Esophagus muscularis mucosa (tissue), 4 donors: Measurements from ENCODE around the gene PIP5KL1. TPM values are rescaled to one million over a fixed set of nuclear protein-coding genes. Genes with fewer than 3 reads are reported as not detected.
A peak's percentile ranks its signal among the peaks of the same experiment; 100 is the strongest.
"Not testable (repeated sequence)": the region's sequence is repeated elsewhere in the genome, so short reads cannot be mapped to it uniquely, and the experiment has no call there.

Source experiments
- DNase-seq: peaks from one replicate; pipeline ENCODE4 v3.0.0-alpha.2; 2017; ENCODE audit errors: extremely low spot score
- H3K27ac ChIP-seq, 4 donors: fragments of 200-600 bp; sonication (generic); replicated peaks in 1 of 4; 1 replicate in 3 of 4; 2 replicates in 1 of 4; pipeline ENCODE4 v1.5.1; 2016 to 2019; ENCODE audit warnings: mild to moderate bottlenecking in 1 of 4
- H3K27me3 ChIP-seq, 4 donors: fragments of 200-600 bp; sonication (generic); one replicate each; pipeline versions ENCODE4 v1.5.1 to v1.6.0; 2016 to 2019
- H3K36me3 ChIP-seq, 4 donors: fragments of 200-600 bp; sonication (generic); one replicate each; pipeline ENCODE4 v1.5.1; 2016 to 2019
- H3K4me1 ChIP-seq, 4 donors: fragments of 200-600 bp; sonication (generic); one replicate each; pipeline ENCODE4 v1.5.1; 2016 to 2019
- H3K4me3 ChIP-seq, 4 donors: fragments of 200-600 bp; sonication (generic); 1 replicate in 2 of 4; 2 replicates in 2 of 4; pipeline ENCODE4 v1.5.1; 2016 to 2019; ENCODE audit warnings: mild to moderate bottlenecking in 4 of 4, moderate library complexity in 1 of 4
- H3K9me3 ChIP-seq, 4 donors: fragments of 200-600 bp; sonication (generic); 1 replicate in 3 of 4; 2 replicates in 1 of 4; pipeline ENCODE4 v1.5.1; 2016 to 2019
- CTCF ChIP-seq, 3 experiments: fragments of 200-600 bp in 2 of 3; fragments of 450-650 bp in 1 of 3; sonication (generic) in 2 of 3; IDR thresholded peaks; one replicate each; pipeline ENCODE4 v1.5.1; 2017 to 2019; ENCODE audit warnings: antibody characterized with exemption in 3 of 3, mild to moderate bottlenecking in 2 of 3, moderate library complexity in 1 of 3
- EP300 ChIP-seq: sonication (generic); formaldehyde crosslinking; IDR thresholded peaks from one replicate; pipeline ENCODE4 v1.6.1; 2017; ENCODE audit warnings: antibody characterized with exemption
- POLR2A ChIP-seq: fragments of 450-650 bp; IDR thresholded peaks from one replicate; pipeline ENCODE4 v1.6.1; 2017; ENCODE audit warnings: antibody characterized with exemption, moderate library complexity, mild to moderate bottlenecking, low read depth
- POLR2AphosphoS5 ChIP-seq, 2 donors: sonication (generic); formaldehyde crosslinking; IDR thresholded peaks; one replicate each; pipeline ENCODE4 v1.6.1; 2017; ENCODE audit warnings: antibody characterized with exemption in 2 of 2
- WGBS: methylation state at CpG from one replicate; pipeline ENCODE4 v1.1.5; 2018; 5-methylcytosine and 5-hydroxymethylcytosine counted together
- intact Hi-C: fragments of 100-400 bp; cut with DNase I; formaldehyde crosslinking; loops from one replicate; pipeline ENCODE4 v1.15.1; 2023
- total RNA-seq, 4 donors: library from RNA; depleted of rRNA; stranded (reverse); fragments of >200 nt; gene quantifications; one replicate each; pipeline versions ENCODE4 v1.1.0 to v1.2.1, GENCODE V29; 2016

The PIP5KL1 gene
- total RNA-seq, 4 donors from 2014 or later = 1.3 to 2.8 (median 2.2) TPM

GRCh38 chr9:127885508-127886281, 44.9 kb downstream of the PIP5KL1 start:
- Histone ChIP-seq H3K36me3 (peaks cover 30 to 72% (median 61%) of the 10 kb centered on the region in 4 donors), H3K27ac (peak overlapping the region in 2 of 4 donors; percentile 28 to 33)

GRCh38 chr9:127884976-127885490, 45.5 kb downstream of the PIP5KL1 start:
- DNase-seq = no peak
- intact Hi-C loops = no loop called here

More at GRCh38 chr9:127885508-127886281, 44.9 kb downstream of the PIP5KL1 start:
- DNase-seq = no peak
- Histone ChIP-seq H3K9me3 (no peaks in the 10 kb centered on the region), H3K4me1 (peaks cover 10 to 28% (median 15%) of the 10 kb centered on the region in 4 donors), H3K4me3 (no peak overlapping the region), H3K27me3 (no peaks in the 10 kb centered on the region)
- intact Hi-C loops = no loop called here
- WGBS = 81% methylated on average over 11 of the region's 13 CpGs
- TF ChIP-seq EP300 (no peak), POLR2AphosphoS5 (IDR thresholded peaks at IDR 0.05) (no peak), CTCF (IDR thresholded peaks at IDR 0.05) (no peak), POLR2A (no peak)

GRCh38 chr9:127884427-127884911, 46.1 kb downstream of the PIP5KL1 start:
- H3K27ac ChIP-seq = peak overlapping the region in 2 of 4 donors; percentile 28 to 33
- H3K36me3 ChIP-seq = peaks cover 20 to 60% (median 49%) of the 10 kb centered on the region in 4 donors
- DNase-seq = no peak
- no peaks in the 10 kb centered on the region for H3K27me3 ChIP-seq
- H3K9me3 ChIP-seq = no peaks in the 10 kb centered on the region
- H3K4me1 ChIP-seq = peaks cover 10 to 28% (median 15%) of the 10 kb centered on the region in 4 donors
- 53% methylated on average over 8 of the region's 11 CpGs for whole genome bisulfite sequencing
- intact Hi-C loops = no loop called here
- no peak overlapping the region for H3K4me3 ChIP-seq
- TF ChIP-seq CTCF (IDR thresholded peaks at IDR 0.05) = no peak
- no peak for TF ChIP-seq POLR2A
- TF ChIP-seq EP300 = no peak
- no peak for TF ChIP-seq POLR2AphosphoS5 (IDR thresholded peaks at IDR 0.05)

More at GRCh38 chr9:127884976-127885490, 45.5 kb downstream of the PIP5KL1 start:
- H3K27me3 ChIP-seq = no peaks in the 10 kb centered on the region
- H3K4me3 ChIP-seq = no peak overlapping the region
- H3K36me3 ChIP-seq = peaks cover 23 to 65% (median 54%) of the 10 kb centered on the region in 4 donors
- peak overlapping the region in 2 of 4 donors; percentile 28 to 33 for H3K27ac ChIP-seq
- TF ChIP-seq POLR2AphosphoS5 (IDR thresholded peaks at IDR 0.05) = no peak
- TF ChIP-seq POLR2A = no peak
- no peak for TF ChIP-seq EP300
- no peak for TF ChIP-seq CTCF (IDR thresholded peaks at IDR 0.05)
- 54% methylated on average over 11 of the region's 15 CpGs for WGBS
- H3K4me1 ChIP-seq = peaks cover 10 to 28% (median 15%) of the 10 kb centered on the region in 4 donors
- H3K9me3 ChIP-seq = no peaks in the 10 kb centered on the region

DNA sequence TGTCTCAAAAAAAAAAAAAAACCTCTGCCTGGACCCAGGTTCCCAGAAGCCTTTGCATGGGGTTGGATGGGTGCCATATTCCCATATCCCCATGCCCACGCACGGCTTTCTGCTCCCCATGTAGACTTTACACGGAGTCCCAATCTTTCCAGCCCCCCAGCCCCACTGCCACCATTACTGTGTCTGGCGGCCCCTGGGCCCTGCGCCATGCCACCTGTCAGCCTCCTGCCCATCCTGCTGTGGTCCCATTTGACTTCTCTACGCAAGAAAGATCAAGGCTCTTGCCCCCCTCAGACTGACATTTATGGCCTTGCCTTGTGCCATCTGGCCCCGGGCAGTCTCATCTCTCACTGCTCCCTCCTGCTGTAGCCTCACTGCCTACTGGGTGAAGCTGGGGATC, 46.6 kb downstream of the PIP5KL1 start:
- no peak for DNase-seq
- TF ChIP-seq POLR2AphosphoS5 (IDR thresholded peaks at IDR 0.05) (no peak), POLR2A (no peak), CTCF (IDR thresholded peaks at IDR 0.05) (no peak), EP300 (no peak)
- Histone ChIP-seq H3K4me3 (no peak overlapping the region), H3K9me3 (no peaks in the 10 kb centered on the region), H3K36me3 (peaks cover 20 to 54% (median 45%) of the 10 kb centered on the region in 4 donors), H3K4me1 (peaks cover 10 to 28% (median 15%) of the 10 kb centered on the region in 4 donors), H3K27me3 (no peaks in the 10 kb centered on the region), H3K27ac (no peak overlapping the region)
- intact Hi-C loops = no loop called here
- WGBS = 79% methylated on average over 7 of the region's 7 CpGs

DNA sequence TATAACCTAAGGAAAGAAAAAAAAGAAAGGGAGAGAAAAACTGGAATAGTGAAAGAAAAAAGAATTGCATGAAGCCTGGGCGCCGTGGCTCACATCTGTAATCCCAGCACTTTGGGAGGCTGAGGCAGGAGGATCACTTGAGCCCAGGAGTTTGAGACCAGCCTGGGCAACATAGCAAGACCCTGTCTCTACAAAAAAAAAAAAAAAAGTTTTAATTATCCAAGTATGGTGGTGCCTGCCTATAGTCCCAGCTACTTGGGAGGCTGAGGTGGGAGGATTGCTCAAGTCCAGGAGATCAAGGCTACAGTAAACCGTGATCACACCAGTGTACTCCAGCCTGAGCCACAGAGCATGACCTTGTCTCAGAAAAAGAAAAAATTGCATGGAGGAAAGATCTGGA, 48.9 kb downstream of the PIP5KL1 start:
- Histone ChIP-seq H3K36me3 (peaks cover 8 to 32% (median 23%) of the 10 kb centered on the region in 4 donors), H3K4me1 (peaks cover 18 to 45% (median 32%) of the 10 kb centered on the region in 4 donors)
- WGBS = 93% methylated on average over 3 of the region's 3 CpGs
- H3K4me3 ChIP-seq, H3K9me3 ChIP-seq, DNase-seq, H3K27ac ChIP-seq, H3K27me3 ChIP-seq, intact Hi-C loops: not testable (repeated sequence)
